Fibroblast of skin of scalp (primary cell): ENCODE data around the gene BEST1.
A peak's percentile ranks its signal among the peaks of the same experiment; 100 is the strongest.
"Not testable (repeated sequence)": the region's sequence is repeated elsewhere in the genome, so short reads cannot be mapped to it uniquely, and the experiment has no call there.

ENCODE experiments used
- DNase-seq: peaks from one replicate; pipeline ENCODE4 v3.0.0-alpha.2; 2013

BEST1 gene

GRCh38 chr11:61949169-61950034 is 749 bp upstream of the BEST1 start:
- DNase-seq: peak; percentile 99

GRCh38 chr11:61951484-61952135 is 1.5 kb downstream of the BEST1 start:
- DNase-seq: no peak

GRCh38 chr11:61952882-61953281 is 2.7 kb downstream of the BEST1 start:
- DNase-seq: no peak

- DNase-seq: not testable (repeated sequence)
Measured at GRCh38 chr11:61953632-61954031, 3.5 kb downstream of the BEST1 start.

- peak; percentile 46 for DNase-seq
Measured at GRCh38 chr11:61954106-61954850, 4.1 kb downstream of the BEST1 start.

- peak; percentile 86 for DNase-seq
Measured at GRCh38 chr11:61954851-61955421, 4.8 kb downstream of the BEST1 start.

GRCh38 chr11:61955422-61956135 is 5.4 kb downstream of the BEST1 start:
- DNase-seq: no peak

- DNase-seq: no peak
Measured at GRCh38 chr11:61956191-61957020, 6.3 kb downstream of the BEST1 start.

- DNase-seq: no peak
Measured at GRCh38 chr11:61957021-61957770, 7.0 kb downstream of the BEST1 start.

- DNase-seq: no peak
Measured at GRCh38 chr11:61958590-61958989, 8.4 kb downstream of the BEST1 start.

GRCh38 chr11:61959114-61959513 is 9.0 kb downstream of the BEST1 start:
- DNase-seq: no peak

- DNase-seq: no peak
Measured at GRCh38 chr11:61959678-61960077, 9.5 kb downstream of the BEST1 start.

GRCh38 chr11:61960532-61960931 is 10.4 kb downstream of the BEST1 start:
- DNase-seq: no peak

GRCh38 chr11:61961570-61962212 is 11.5 kb downstream of the BEST1 start:
- DNase-seq: peak; percentile 84

GRCh38 chr11:61962213-61963015 is 12.3 kb downstream of the BEST1 start:
- no peak for DNase-seq

GRCh38 chr11:61963016-61963281 is 12.8 kb downstream of the BEST1 start:
- no peak for DNase-seq

GRCh38 chr11:61963282-61964057 is 13.3 kb downstream of the BEST1 start:
- peak; percentile 47 for DNase-seq

GRCh38 chr11:61964058-61964665 is 14.0 kb downstream of the BEST1 start:
- DNase-seq: no peak
